GM21526 (cell line): Measurements from ENCODE around the gene SLC17A8.
A peak's percentile ranks its signal among the peaks of the same experiment; 100 is the strongest.

Experiments
- ATAC-seq: cut with Tn5 transposase; IDR thresholded peaks from one replicate; pipeline ENCODE4 v1.9.1; 2021; ENCODE audit warnings: moderate library complexity; ENCODE audit not compliant: unreplicated experiment, low FRiP score

Gene SLC17A8

GRCh38 chr12:100365411-100365810 lies 8.5 kb downstream of the SLC17A8 start:
- ATAC-seq = no peak

GRCh38 chr12:100368066-100368465 lies 11.2 kb downstream of the SLC17A8 start:
- no peak for ATAC-seq

- ATAC-seq = no peak
Observed at GRCh38 chr12:100371146-100371545, 14.3 kb downstream of the SLC17A8 start.

GRCh38 chr12:100372853-100373640 lies 16.2 kb downstream of the SLC17A8 start:
- no peak for ATAC-seq

GRCh38 chr12:100375038-100375735 lies 18.3 kb downstream of the SLC17A8 start:
- ATAC-seq = no peak

- no peak for ATAC-seq
Observed at GRCh38 chr12:100376161-100376560, 19.3 kb downstream of the SLC17A8 start.

- no peak for ATAC-seq
Observed at GRCh38 chr12:100381379-100381778, 24.5 kb downstream of the SLC17A8 start.

GRCh38 chr12:100382338-100382737 lies 25.5 kb downstream of the SLC17A8 start:
- no peak for ATAC-seq

GRCh38 chr12:100383586-100384558 lies 27.0 kb downstream of the SLC17A8 start:
- no peak for ATAC-seq

- no peak for ATAC-seq
Observed at GRCh38 chr12:100384559-100384935, 27.7 kb downstream of the SLC17A8 start.

- no peak for ATAC-seq
Observed at GRCh38 chr12:100388382-100388781, 31.5 kb downstream of the SLC17A8 start.

- ATAC-seq = no peak
Observed at GRCh38 chr12:100391856-100392255, 35.0 kb downstream of the SLC17A8 start.

- ATAC-seq = no peak
Observed at GRCh38 chr12:100393200-100393599, 36.3 kb downstream of the SLC17A8 start.

- no peak for ATAC-seq
Observed at GRCh38 chr12:100395811-100396210, 38.9 kb downstream of the SLC17A8 start.

GRCh38 chr12:100398307-100398706 lies 41.4 kb downstream of the SLC17A8 start:
- ATAC-seq = no peak

GRCh38 chr12:100399095-100399494 lies 42.2 kb downstream of the SLC17A8 start:
- ATAC-seq = no peak

- no peak for ATAC-seq
Observed at GRCh38 chr12:100401660-100402059, 44.8 kb downstream of the SLC17A8 start.

GRCh38 chr12:100402763-100403162 lies 45.9 kb downstream of the SLC17A8 start:
- no peak for ATAC-seq

- ATAC-seq = no peak
Observed at GRCh38 chr12:100403446-100403845, 46.6 kb downstream of the SLC17A8 start.

GRCh38 chr12:100404769-100405407 lies 48.0 kb downstream of the SLC17A8 start:
- peak; percentile 93 for ATAC-seq
